Neural progenitor cell (in vitro differentiated cells): ENCODE data around the gene USP14.

Source experiments
- CTCF ChIP-seq: fragments of 200-600 bp; sonication (generic); IDR thresholded peaks from 2 replicates; pipeline ENCODE4 v1.5.1; 2017; ENCODE audit warnings: antibody characterized with exemption, mild to moderate bottlenecking
- EZH2 ChIP-seq: fragments of 200-600 bp; sonication (generic); IDR thresholded peaks from 2 replicates; pipeline ENCODE4 v1.6.1; 2017; ENCODE audit warnings: antibody characterized with exemption, mild to moderate bottlenecking, moderate library complexity

- TF ChIP-seq CTCF (no peak), EZH2 (no peak)
Measured at GRCh38 chr18:240175-240574, 81.8 kb downstream of the USP14 start.
